Liver (tissue), 9 donors: Measurements from ENCODE around the gene OGA. TPM values are rescaled to one million over a fixed set of nuclear protein-coding genes. Genes with fewer than 3 reads are reported as not detected.

Source experiments
- DNase-seq: peaks from one replicate; pipeline ENCODE4 v3.0.0-alpha.2; 2017; ENCODE audit warnings: low spot score
- H3K27ac ChIP-seq, 2 donors: one replicate each; pipeline ENCODE4 v1.7.0; 2013; ENCODE audit warnings: inconsistent platforms in 2 of 2, low read length in 2 of 2, control low read depth in 1 of 2, low read depth in 1 of 2, mild to moderate bottlenecking in 1 of 2
- H3K27me3 ChIP-seq, 4 donors: one replicate each; pipeline versions ENCODE4 v1.6.1 to v1.7.0; 2013; ENCODE audit warnings: low read length in 3 of 4, inconsistent platforms in 1 of 4, mild to moderate bottlenecking in 1 of 4, moderate library complexity in 1 of 4; ENCODE audit not compliant: control insufficient read depth in 4 of 4, insufficient read depth in 4 of 4
- H3K36me3 ChIP-seq, 4 donors: one replicate each; pipeline versions ENCODE4 v1.6.1 to v1.7.0; 2013; ENCODE audit warnings: low read length in 3 of 4, mild to moderate bottlenecking in 3 of 4, low read depth in 1 of 4, moderate library complexity in 1 of 4; ENCODE audit not compliant: control insufficient read depth in 4 of 4, insufficient read depth in 3 of 4
- H3K4me1 ChIP-seq, 4 donors: one replicate each; pipeline versions ENCODE4 v1.6.1 to v1.7.0; 2013; ENCODE audit warnings: low read length in 3 of 4, mild to moderate bottlenecking in 3 of 4, moderate library complexity in 1 of 4; ENCODE audit not compliant: control insufficient read depth in 4 of 4, insufficient read depth in 4 of 4
- H3K4me3 ChIP-seq, 3 donors: one replicate each; pipeline versions ENCODE4 v1.6.1 to v1.7.0; 2013; ENCODE audit warnings: low read length in 3 of 3, control low read depth in 1 of 3, low read depth in 1 of 3, mild to moderate bottlenecking in 1 of 3
- H3K9ac ChIP-seq, 2 donors: one replicate each; pipeline ENCODE4 v1.7.0; 2013; ENCODE audit warnings: low read length in 2 of 2, mild to moderate bottlenecking in 2 of 2, moderate library complexity in 2 of 2, control low read depth in 1 of 2, low read depth in 1 of 2
- H3K9me3 ChIP-seq, 4 donors: one replicate each; pipeline versions ENCODE4 v1.6.1 to v1.7.0; 2013; ENCODE audit warnings: low read length in 3 of 4; ENCODE audit not compliant: control insufficient read depth in 4 of 4
- ATF3 ChIP-seq: IDR thresholded peaks from 2 replicates; pipeline ENCODE4 v1.6.1; 2016; ENCODE audit warnings: antibody characterized with exemption
- CTCF ChIP-seq: fragments of 150-350 bp; IDR thresholded peaks from 2 replicates; pipeline ENCODE4 v1.5.1; 2017; ENCODE audit warnings: improper control_type of control experiment, low read depth, low read length; ENCODE audit not compliant: missing input control
- EGR1 ChIP-seq, 2 donors: IDR thresholded peaks; 2 replicates each; pipeline ENCODE4 v1.6.1; 2016 to 2018; ENCODE audit warnings: antibody characterized with exemption in 2 of 2, low read depth in 2 of 2
- FOXA1 ChIP-seq: IDR thresholded peaks from 2 replicates; pipeline ENCODE4 v1.6.1; 2016; ENCODE audit warnings: antibody characterized with exemption
- GABPA ChIP-seq, 2 donors: IDR thresholded peaks in 1 of 2; conservative IDR thresholded peaks in 1 of 2; 2 replicates each; pipeline ENCODE4 v1.6.1; 2016; ENCODE audit warnings: antibody characterized with exemption in 2 of 2, mild to moderate bottlenecking in 1 of 2, moderate library complexity in 1 of 2
- HNF4A ChIP-seq, 2 donors: conservative IDR thresholded peaks; 2 replicates each; pipeline ENCODE4 v1.6.1; 2016; ENCODE audit warnings: antibody characterized with exemption in 2 of 2, mild to moderate bottlenecking in 2 of 2
- HNF4G ChIP-seq: IDR thresholded peaks from 2 replicates; pipeline ENCODE4 v1.6.1; 2016; ENCODE audit warnings: antibody characterized with exemption
- JUND ChIP-seq, 2 donors: IDR thresholded peaks; 2 replicates each; pipeline ENCODE4 v1.6.1; 2016; ENCODE audit warnings: antibody characterized with exemption in 2 of 2
- MAX ChIP-seq: IDR thresholded peaks from 2 replicates; pipeline ENCODE4 v1.6.1; 2016; ENCODE audit warnings: antibody characterized with exemption
- NR2F2 ChIP-seq: IDR thresholded peaks from 2 replicates; pipeline ENCODE4 v1.6.1; 2016; ENCODE audit warnings: antibody characterized with exemption
- RAD21 ChIP-seq, 2 donors: IDR thresholded peaks; 2 replicates each; pipeline ENCODE4 v1.6.1; 2016; ENCODE audit warnings: antibody characterized with exemption in 2 of 2, mild to moderate bottlenecking in 2 of 2
- REST ChIP-seq: IDR thresholded peaks from 2 replicates; pipeline ENCODE4 v1.6.1; 2016; ENCODE audit warnings: antibody characterized with exemption, mild to moderate bottlenecking
- RXRA ChIP-seq, 2 donors: IDR thresholded peaks; 2 replicates each; pipeline ENCODE4 v1.6.1; 2017 to 2018; ENCODE audit warnings: antibody characterized with exemption in 2 of 2, mild to moderate bottlenecking in 1 of 2
- SP1 ChIP-seq: IDR thresholded peaks from 2 replicates; pipeline ENCODE4 v1.6.1; 2018; ENCODE audit warnings: antibody characterized with exemption, mild to moderate bottlenecking
- TAF1 ChIP-seq: conservative IDR thresholded peaks from 2 replicates; pipeline ENCODE4 v1.6.1; 2016; ENCODE audit warnings: antibody characterized with exemption, mild to moderate bottlenecking
- YY1 ChIP-seq: IDR thresholded peaks from 2 replicates; pipeline ENCODE4 v1.6.1; 2016; ENCODE audit warnings: antibody characterized with exemption, mild to moderate bottlenecking
- ZBTB33 ChIP-seq: IDR thresholded peaks from 2 replicates; pipeline ENCODE4 v1.6.1; 2016; ENCODE audit warnings: antibody characterized with exemption
- WGBS: extraction: QIAGEN DNeasy Blood & Tissue Kit; methylation state at CpG from one replicate; pipeline ENCODE4 v1.1.7; 2013; 5-methylcytosine and 5-hydroxymethylcytosine counted together
- polyA plus RNA-seq, 2 donors: library from polyadenylated mRNA; stranded (reverse) in 1 of 2; unstranded in 1 of 2; fragments of 200-250 nt in 1 of 2; fragments of >200 nt in 1 of 2; fragmentation: Nextera tagmentation in 1 of 2; extraction: Ambion mirVana in 1 of 2; gene quantifications; one replicate each; pipeline versions ENCODE4 v1.2.1 to v1.2.3, GENCODE V29; 2013 to 2015
- total RNA-seq, 2 donors: library from RNA; depleted of rRNA; stranded (reverse); fragments of >200 nt; gene quantifications; one replicate each; pipeline ENCODE4 v1.2.3, GENCODE V29; 2014
- donor health status: healthy.
- donor health status: healthy.
- donor health status: healthy.
- donor health status: healthy.
- donor health status: healthy.

OGA gene
- total and polyA plus RNA-seq, 4 donors, result 18.0 to 64.3 (median 41.4) TPM

GRCh38 chr10:101833466-101833865, 15.2 kb upstream of the OGA start:
- 91% methylated on average over 1 of the region's 1 CpG for WGBS
- no peak for DNase-seq
- TF ChIP-seq ZBTB33, result no peak
- no peak for TF ChIP-seq FOXA1
- no peak for TF ChIP-seq JUND (IDR thresholded peaks at IDR 0.05)
- no peak for TF ChIP-seq NR2F2
- no peak for TF ChIP-seq HNF4A (conservative IDR thresholded peaks at IDR 0.05)
- no peak for TF ChIP-seq RAD21 (IDR thresholded peaks at IDR 0.05)
- TF ChIP-seq CTCF, result no peak
- no peak for TF ChIP-seq EGR1 (IDR thresholded peaks at IDR 0.05; ENCODE audit: low read depth in 2 of 2)
- TF ChIP-seq TAF1, result no peak
- no peak for TF ChIP-seq GABPA (IDR thresholded peaks at IDR 0.05 in 1 of 2, conservative IDR thresholded peaks at IDR 0.05 in 1 of 2)
- TF ChIP-seq REST, result no peak
- no peak for TF ChIP-seq ATF3
- no peak for TF ChIP-seq SP1
- no peak for TF ChIP-seq YY1
- no peak for TF ChIP-seq MAX
- TF ChIP-seq RXRA (IDR thresholded peaks at IDR 0.05), result no peak
- no peak for TF ChIP-seq HNF4G
- Histone ChIP-seq H3K36me3 (no peaks in the 10 kb centered on the region), H3K9ac (no peak overlapping the region), H3K4me3 (no peak overlapping the region), H3K27ac (no peak overlapping the region), H3K9me3 (no peaks in the 10 kb centered on the region), H3K4me1 (peaks cover 0 to 25% (median 8%) of the 10 kb centered on the region in 4 donors), H3K27me3 (no peaks in the 10 kb centered on the region)
